ENCODE results near the gene C14orf132. TPM values are rescaled to one million over a fixed set of nuclear protein-coding genes. Genes with fewer than 3 reads are reported as not detected.
A peak's percentile ranks its signal among the peaks of the same experiment; 100 is the strongest.

Gene C14orf132
- total RNA-seq, 2 experiments from 2014 or later, result 1.2 to 1.5 TPM

DNA sequence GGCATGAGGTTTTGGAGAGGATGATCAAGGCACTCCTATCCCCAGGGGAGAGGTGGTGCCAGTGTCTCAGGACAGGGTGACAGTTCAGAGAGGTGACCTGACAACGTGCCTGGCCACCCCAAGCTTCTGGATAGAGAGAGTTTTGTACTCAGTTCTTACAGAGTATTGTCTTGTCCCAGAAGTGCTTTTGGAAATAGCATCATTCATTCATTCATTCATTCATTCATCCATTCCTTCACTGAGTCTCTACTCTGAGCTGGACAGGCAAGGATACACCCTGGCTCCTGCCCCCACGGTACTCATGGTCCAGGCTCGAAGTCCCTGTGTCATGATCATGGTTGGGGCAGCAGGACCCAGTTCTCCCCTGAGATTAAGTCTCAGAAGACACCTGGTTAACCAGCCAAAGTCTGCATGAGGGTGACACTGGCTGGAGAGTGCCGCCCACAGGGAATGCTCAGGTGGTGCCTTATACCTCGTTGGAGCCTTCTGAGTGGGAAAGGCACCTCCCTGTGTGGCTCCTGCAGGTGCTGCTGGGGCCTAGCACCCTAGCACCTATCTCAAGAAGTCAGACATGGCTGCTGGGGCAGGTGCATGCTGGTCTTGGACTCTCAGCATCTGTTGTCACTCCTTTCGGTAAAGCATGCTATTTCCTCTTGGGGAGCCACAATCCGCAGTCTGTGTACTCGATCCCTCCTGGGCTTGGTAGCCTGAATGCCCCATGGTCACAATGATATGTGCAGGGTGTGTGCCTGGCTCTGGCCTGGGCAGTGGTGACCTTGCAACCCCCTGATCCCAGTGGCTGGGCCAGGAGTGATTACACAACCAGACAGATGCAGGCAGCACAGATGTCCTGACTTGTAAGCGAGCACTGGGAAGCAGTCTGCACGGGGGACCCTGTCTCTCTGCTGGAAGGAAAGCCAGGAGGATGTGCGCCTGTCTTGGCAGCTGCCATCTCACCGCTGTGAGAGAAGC is 57.8 kb downstream of the C14orf132 start:
- H3K4me1 Mint-ChIP-seq, result peaks cover 3% of the 10 kb centered on the region
- ChIA-PET CTCF (interaction anchor here (0.7 kb wide), 1 partner anchor 453 kb away, joined by 3 read pairs; no protein-coding TSS in a partner anchor), POLR2A (no interaction called here)
- H3K27ac Mint-ChIP-seq, result no peak overlapping the region
- no peaks in the 10 kb centered on the region for H3K36me3 Mint-ChIP-seq (ENCODE audit: low read depth)
- no peaks in the 10 kb centered on the region for H3K9me3 Mint-ChIP-seq
- no peaks in the 10 kb centered on the region for H3K27me3 Mint-ChIP-seq
- no peak overlapping the region for H3K4me3 Mint-ChIP-seq
- DNase-seq, result no peak

DNA sequence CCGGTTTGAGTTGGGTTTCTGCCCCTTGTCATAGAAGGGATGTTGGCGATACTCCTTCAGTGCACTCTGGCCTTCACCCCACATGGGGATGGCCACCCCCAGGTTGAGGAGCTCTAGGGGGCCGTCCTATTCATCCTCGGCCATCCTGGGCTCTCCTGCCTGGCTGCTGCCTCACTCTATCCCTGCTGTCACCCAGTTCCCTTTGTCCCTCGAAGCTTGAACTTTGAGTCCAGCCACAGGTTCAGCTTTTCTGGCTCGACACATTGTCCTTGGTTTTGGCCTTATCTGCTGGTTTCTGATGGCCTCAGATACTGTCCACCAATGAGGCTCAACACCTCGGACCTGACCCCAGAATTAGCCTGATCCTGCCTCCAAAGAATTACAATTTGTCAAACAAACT is 58.6 kb downstream of the C14orf132 start:
- ChIA-PET POLR2A (no interaction called here), CTCF (interaction anchor here (0.7 kb wide), 1 partner anchor 452 kb away, joined by 3 read pairs; no protein-coding TSS in a partner anchor)
- no peak for DNase-seq
- no peak overlapping the region for H3K27ac Mint-ChIP-seq
- no peak overlapping the region for H3K4me3 Mint-ChIP-seq
- peaks cover 3% of the 10 kb centered on the region for H3K4me1 Mint-ChIP-seq
- H3K36me3 Mint-ChIP-seq (ENCODE audit: low read depth), result no peaks in the 10 kb centered on the region
- H3K27me3 Mint-ChIP-seq, result no peaks in the 10 kb centered on the region
- no peaks in the 10 kb centered on the region for H3K9me3 Mint-ChIP-seq

DNA sequence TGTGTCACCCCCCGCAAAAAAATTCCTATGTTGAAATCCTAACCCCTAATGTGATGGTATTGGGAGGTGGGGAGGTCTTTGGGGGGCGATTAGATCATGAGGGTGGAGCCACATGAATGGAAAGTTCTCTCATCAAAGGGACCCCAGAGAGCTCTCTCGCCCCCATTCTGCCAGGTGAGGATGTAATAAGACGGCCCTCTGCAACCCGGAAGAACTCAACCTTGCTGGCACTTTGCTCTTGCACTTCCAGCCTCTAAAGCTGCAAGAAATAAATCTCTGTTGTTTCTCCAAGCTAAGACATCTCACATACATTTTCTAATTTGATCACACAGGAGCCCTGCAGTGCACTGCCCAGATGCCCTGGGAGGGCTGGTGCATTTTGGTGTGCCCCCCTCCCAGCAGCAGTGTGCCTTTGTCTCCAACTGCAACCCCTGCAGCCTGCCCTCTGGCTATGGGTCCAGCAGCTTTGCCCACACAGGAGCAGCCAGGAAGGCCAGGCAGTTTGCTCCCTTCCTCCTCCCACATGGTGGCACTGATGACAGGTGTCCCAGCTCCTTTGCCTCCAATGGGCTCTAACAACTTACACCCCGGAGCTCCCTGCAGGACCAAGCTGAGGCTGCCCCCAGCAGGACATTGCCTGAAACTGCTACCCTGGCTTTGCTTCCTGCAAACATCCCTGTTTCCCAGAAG is 59.3 kb downstream of the C14orf132 start:
- H3K27me3 Mint-ChIP-seq, result no peaks in the 10 kb centered on the region
- no peaks in the 10 kb centered on the region for H3K9me3 Mint-ChIP-seq
- H3K36me3 Mint-ChIP-seq (ENCODE audit: low read depth), result no peaks in the 10 kb centered on the region
- CTCF ChIA-PET, result interaction anchor here (1.2 kb wide), 1 partner anchor 20 kb away, joined by 3 read pairs; no protein-coding TSS in a partner anchor
- no peak overlapping the region for H3K4me3 Mint-ChIP-seq
- peaks cover 3% of the 10 kb centered on the region for H3K4me1 Mint-ChIP-seq
- POLR2A ChIA-PET, result interaction anchor here (0.6 kb wide), 1 partner anchor 15 kb away, joined by 7 read pairs; no protein-coding TSS in a partner anchor
- H3K27ac Mint-ChIP-seq, result no peak overlapping the region
- DNase-seq, result no peak

DNA sequence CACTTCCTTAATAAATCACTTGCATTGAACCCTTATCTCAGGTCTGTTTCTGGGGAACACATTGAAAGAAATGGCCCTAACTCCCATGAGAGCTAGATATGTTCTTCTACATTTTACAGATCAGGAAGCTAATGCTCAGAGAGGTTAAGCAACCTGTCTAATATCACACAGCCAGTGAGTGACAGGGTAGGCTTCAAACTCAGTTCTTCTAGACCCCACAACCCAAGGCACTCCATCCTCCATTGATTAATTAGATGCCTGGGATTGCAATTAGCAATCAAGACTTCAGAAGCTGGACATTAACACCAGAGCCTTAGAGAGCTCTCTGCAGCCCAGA is 59.8 kb downstream of the C14orf132 start:
- no peak for DNase-seq
- no peaks in the 10 kb centered on the region for H3K27me3 Mint-ChIP-seq
- no peak overlapping the region for H3K27ac Mint-ChIP-seq
- ChIA-PET POLR2A (interaction anchor here (0.6 kb wide), 1 partner anchor 14 kb away, joined by 7 read pairs; no protein-coding TSS in a partner anchor), CTCF (interaction anchor here (1.2 kb wide), 1 partner anchor 19 kb away, joined by 3 read pairs; no protein-coding TSS in a partner anchor)
- H3K4me1 Mint-ChIP-seq, result peaks cover 3% of the 10 kb centered on the region
- H3K9me3 Mint-ChIP-seq, result no peaks in the 10 kb centered on the region
- no peak overlapping the region for H3K4me3 Mint-ChIP-seq
- no peaks in the 10 kb centered on the region for H3K36me3 Mint-ChIP-seq (ENCODE audit: low read depth)

DNA sequence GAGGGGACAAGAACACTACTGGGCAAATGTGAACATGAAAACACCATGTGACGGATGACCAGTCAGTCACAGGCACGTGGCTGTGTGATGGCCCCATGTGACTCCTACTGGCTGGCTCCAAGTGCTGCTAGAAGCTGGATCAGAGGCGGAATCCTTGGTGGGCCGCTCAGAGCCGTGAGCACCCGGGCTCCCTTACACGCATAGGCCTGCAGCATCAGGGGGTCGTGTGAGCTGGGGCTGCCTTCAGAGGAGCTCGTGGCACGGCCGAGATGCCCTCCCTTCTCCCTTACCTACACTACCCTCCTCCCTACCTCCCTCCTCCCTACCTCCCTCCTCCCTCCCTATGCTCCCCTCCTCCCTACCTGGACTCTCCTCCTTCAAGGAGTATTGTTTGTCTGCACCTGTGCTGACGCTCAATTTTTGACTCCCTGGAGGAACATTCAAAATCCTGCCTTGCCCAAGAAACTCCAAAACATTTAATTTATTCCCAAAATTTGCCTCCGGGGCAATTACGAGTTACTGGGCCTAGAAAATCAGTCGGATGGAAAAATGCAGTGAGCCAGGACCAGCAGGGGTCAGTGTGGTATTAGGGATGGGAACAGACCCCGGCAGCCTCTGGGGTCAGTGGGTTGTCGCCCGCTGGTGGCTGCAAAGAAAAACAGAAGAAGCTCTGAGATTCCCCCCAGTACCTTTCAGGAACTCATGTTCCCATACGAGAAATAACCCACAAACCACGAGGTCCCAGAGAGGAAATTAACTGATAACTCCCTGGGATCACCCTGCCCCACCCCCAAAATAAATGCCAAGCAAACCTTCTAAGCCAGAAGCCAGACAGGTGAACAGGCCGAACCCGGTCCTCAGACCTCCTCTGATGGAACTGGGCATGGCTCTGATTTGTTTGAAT is 61.3 kb downstream of the C14orf132 start:
- Mint-ChIP-seq H3K4me3 (no peak overlapping the region), H3K4me1 (peaks cover 3% of the 10 kb centered on the region), H3K27ac (no peak overlapping the region), H3K9me3 (no peaks in the 10 kb centered on the region), H3K36me3 (ENCODE audit: low read depth) (no peaks in the 10 kb centered on the region), H3K27me3 (no peaks in the 10 kb centered on the region)
- ChIA-PET POLR2A (no interaction called here), CTCF (interaction anchor here (0.8 to 1.2 kb wide), 2 partner anchors 13 to 131 kb away, joined by 3 read pairs; no protein-coding TSS in a partner anchor)
- peak; percentile 56 for DNase-seq

DNA sequence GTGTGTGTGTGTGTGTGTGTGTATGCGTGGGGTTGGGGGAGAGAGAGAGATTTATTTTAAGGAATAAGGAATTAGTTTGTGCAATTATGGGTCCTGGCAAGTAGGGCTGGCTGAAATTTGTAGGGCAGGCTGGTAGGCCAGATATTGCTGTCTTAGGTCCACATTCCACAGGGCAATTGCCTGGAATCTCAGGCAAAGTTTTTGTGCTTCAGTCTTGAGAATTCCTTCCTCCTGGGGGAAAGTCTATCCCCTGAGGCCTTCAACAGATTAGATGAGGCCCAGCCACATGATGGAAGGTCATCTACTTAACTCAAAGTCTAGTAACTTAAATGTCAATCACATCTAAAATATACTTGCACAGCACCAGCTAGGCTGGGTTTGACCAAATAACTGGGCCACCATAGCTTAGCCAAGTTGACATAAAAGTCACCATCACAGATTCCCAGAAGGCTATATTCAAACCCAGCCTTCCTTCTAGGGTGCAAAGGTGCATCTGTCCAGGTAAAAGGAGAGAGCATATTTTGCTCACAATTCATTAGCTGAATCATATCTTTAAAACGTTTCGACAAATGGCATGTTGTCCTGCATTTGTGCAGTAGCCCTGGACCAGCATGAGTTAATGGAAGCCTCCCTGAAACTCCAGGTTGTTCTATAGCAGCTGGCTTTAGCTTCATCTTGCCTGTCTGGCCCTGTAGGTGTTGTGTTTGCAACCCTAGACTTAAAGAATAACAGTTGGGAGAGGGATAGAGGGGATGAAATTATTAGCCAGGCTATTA is 63.1 kb downstream of the C14orf132 start:
- POLR2A ChIA-PET, result no interaction called here

DNA sequence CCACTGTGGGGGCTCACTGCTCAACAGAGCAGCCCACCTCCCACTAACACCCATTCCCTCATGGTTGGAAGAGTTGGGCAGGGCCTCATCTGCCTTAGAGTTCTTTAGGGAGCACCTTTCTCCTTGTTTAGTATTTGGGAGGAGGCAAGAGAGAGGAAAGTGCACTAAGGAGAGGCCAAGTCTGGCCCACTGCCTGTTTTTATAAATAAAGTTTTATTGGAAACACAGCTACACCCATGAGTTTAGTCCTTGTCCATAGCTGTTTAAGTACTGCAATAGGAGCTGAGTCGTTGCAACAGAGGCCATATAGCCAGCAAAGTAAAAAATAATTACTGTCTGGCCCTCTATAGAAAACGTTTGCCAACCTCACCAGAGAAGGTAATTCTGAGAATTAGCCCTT is 63.9 kb downstream of the C14orf132 start:
- H3K9me3 Mint-ChIP-seq, result no peaks in the 10 kb centered on the region
- ChIA-PET POLR2A (no interaction called here), CTCF (interaction anchor here (1.3 kb wide), 1 partner anchor 17 kb away, joined by 3 read pairs; no protein-coding TSS in a partner anchor)
- H3K27me3 Mint-ChIP-seq, result no peaks in the 10 kb centered on the region
- no peak for DNase-seq
- no peak overlapping the region for H3K27ac Mint-ChIP-seq
- no peaks in the 10 kb centered on the region for H3K36me3 Mint-ChIP-seq (ENCODE audit: low read depth)
- H3K4me1 Mint-ChIP-seq, result no peaks in the 10 kb centered on the region
- H3K4me3 Mint-ChIP-seq, result no peak overlapping the region

More for the DNA sequence above, 63.1 kb downstream of the C14orf132 start:
- H3K9me3 Mint-ChIP-seq, result no peaks in the 10 kb centered on the region
- no peak for DNase-seq
- CTCF ChIA-PET, result interaction anchor here (0.9 to 1.3 kb wide), 2 partner anchors 18 to 172 kb away, joined by 3 read pairs; no protein-coding TSS in a partner anchor
- H3K4me1 Mint-ChIP-seq, result no peaks in the 10 kb centered on the region
- H3K4me3 Mint-ChIP-seq, result no peak overlapping the region
- no peaks in the 10 kb centered on the region for H3K36me3 Mint-ChIP-seq (ENCODE audit: low read depth)
- H3K27ac Mint-ChIP-seq, result no peak overlapping the region
- H3K27me3 Mint-ChIP-seq, result no peaks in the 10 kb centered on the region

DNA sequence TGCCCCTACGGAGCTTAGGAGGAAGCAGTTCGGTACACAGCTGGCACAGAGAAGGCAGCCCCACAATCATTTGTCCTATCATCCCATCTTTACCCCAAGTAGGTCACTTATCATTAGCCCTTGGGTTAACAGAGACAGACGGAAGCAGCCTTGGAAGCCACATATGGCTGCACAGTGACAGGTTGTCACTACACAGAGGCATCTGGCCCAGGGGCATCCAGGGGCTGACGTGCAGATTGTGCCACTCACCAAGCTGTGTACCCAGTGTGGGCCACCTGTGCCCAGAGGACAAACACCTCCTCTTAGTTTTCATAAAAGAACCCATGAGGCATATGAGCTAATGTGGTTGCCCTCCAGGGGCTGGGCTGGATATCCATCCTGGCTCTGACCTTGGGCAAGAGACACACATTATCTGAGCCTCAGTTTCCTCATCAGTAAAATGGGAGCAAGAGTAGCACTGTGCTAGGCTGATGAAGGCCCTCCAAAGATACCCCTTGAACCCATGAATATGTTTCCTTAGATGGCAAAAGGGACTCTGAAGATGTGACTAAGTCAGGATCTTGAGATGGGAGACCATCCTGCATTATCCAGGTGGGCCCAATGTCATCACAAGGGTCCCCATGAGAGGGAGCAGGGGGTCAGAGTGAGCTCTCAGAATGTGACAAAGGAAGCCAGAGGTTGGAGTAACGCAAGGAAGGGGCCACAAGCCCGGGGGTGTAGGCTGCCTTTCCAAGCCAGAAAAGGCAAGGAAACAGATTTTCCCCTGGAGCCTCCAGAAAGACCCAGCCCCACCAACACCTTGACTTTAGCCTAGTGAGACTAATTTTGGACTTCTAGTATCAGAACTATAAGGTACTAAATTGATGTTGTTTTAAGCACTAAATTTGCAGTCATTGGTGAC is 64.6 kb downstream of the C14orf132 start:
- no peaks in the 10 kb centered on the region for H3K4me1 Mint-ChIP-seq
- no peak overlapping the region for H3K4me3 Mint-ChIP-seq
- no peaks in the 10 kb centered on the region for H3K36me3 Mint-ChIP-seq (ENCODE audit: low read depth)
- POLR2A ChIA-PET, result no interaction called here
- H3K27me3 Mint-ChIP-seq, result no peaks in the 10 kb centered on the region
- CTCF ChIA-PET, result interaction anchor here (1.3 kb wide), 1 partner anchor 16 kb away, joined by 3 read pairs; no protein-coding TSS in a partner anchor
- no peak for DNase-seq
- no peak overlapping the region for H3K27ac Mint-ChIP-seq
- H3K9me3 Mint-ChIP-seq, result no peaks in the 10 kb centered on the region

DNA sequence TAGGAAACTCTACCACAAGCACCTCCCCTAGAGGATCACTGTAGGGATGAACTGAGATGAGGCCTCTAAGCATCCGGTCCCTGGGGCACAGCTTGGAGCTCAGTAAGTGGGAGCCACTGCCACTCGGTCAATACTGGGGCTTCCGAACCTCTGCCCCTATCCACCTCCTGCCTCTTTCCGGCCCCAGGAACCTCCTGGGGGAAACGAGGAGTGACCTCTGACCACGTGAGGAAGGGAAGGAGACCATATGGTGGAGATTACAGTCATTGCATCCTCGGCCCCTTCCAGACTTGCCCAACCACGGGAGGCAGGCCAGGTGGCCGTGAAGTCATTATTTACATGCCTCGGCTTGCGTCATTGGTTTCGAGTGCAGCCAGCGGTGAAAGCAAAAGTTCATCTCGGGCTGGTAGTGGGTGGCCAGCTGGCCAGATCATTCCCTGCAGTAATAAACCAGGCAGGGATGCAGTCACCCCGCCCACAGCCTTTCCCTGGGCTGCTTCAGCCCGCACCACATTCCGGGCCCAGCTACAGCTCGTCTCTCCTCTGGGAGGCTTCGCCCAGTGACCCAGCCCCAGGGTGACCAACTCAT is 65.4 kb downstream of the C14orf132 start:
- no peak for DNase-seq
- Mint-ChIP-seq H3K9me3 (no peaks in the 10 kb centered on the region), H3K27me3 (no peaks in the 10 kb centered on the region), H3K4me1 (no peaks in the 10 kb centered on the region), H3K36me3 (ENCODE audit: low read depth) (no peaks in the 10 kb centered on the region), H3K4me3 (no peak overlapping the region), H3K27ac (no peak overlapping the region)
- CTCF ChIA-PET, result no interaction called here
- POLR2A ChIA-PET, result no interaction called here

DNA sequence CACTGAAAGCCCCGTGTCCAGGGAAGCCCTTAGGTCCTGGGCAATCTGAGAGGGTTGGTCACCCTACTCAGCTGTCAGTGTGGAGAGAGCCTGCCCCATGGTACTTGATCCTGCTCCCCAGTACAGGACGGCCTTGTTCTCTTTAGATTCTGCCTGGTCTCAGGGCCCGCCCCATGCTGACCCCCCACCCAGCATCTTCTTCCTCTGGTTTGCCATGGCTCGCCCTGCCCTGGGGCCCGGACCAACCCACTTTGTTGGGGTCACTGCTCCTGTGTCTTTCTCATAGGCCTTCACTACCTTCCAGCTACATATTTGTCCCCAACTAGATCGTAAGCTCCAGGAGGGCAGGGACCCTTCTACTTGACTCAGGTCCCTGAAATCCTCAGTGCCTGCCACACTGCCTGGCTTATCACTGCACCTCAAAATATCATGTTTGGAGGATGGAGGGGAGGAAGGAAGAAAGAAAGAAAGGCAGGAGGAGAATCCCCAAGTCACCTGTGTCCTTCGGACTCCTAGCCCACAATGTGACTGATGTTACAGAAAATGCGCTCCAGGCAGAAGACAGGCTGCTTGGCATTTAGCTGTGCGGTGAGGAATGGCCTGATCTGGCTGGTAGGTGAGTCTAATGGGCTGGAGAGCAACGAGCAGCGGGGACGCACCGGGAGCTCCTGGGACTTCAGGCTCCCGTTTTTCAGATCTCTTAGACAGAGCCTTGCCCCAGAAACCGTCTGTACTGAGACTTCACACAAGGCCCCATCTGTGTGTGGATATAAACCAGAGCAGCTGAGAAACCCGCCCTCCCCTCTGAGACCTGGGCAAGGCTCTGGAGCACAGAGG is 66.1 kb downstream of the C14orf132 start:
- POLR2A ChIA-PET, result no interaction called here
- no peak overlapping the region for H3K27ac Mint-ChIP-seq

More for the DNA sequence above, 66.1 kb downstream of the C14orf132 start:
- no peaks in the 10 kb centered on the region for H3K27me3 Mint-ChIP-seq
- no peaks in the 10 kb centered on the region for H3K36me3 Mint-ChIP-seq (ENCODE audit: low read depth)
- no peaks in the 10 kb centered on the region for H3K4me1 Mint-ChIP-seq
- CTCF ChIA-PET, result no interaction called here
- no peaks in the 10 kb centered on the region for H3K9me3 Mint-ChIP-seq
- H3K4me3 Mint-ChIP-seq, result no peak overlapping the region
- no peak for DNase-seq

Measured in activated CD4-positive, alpha-beta T cell treated with anti-CD3 and anti-CD28 coated beads, Interleukin-2, amount 10 ng/mL, durations not matched to agents 7 days and 5 days (primary cell).